K562 (cell line): Measurements from ENCODE around the gene OR10A2. TPM values are rescaled to one million over a fixed set of nuclear protein-coding genes. Genes with fewer than 3 reads are reported as not detected.

ENCODE experiments used
- ATAC-seq: fragments of 200-7000 bp; cut with Tn5 transposase; 3 replicates; pipeline ENCODE4 v1.9.1; 2020; ENCODE audit warnings: moderate library complexity
- BruUV-seq: library from RNA; stranded (reverse); fragments of 400-500 nt; replicated peaks from 2 replicates; lab custom pipeline; 2021; lab: Mats Ljungman, UMichigan
- CTCF ChIA-PET: fragments of 300-600 bp; formaldehyde crosslinking; extraction: SDS; loops from one replicate; lab custom pipeline; 2021; ENCODE audit warnings: low intra/inter-chr PET ratio; lab: Yijun Ruan, JAX
- POLR2A ChIA-PET: fragments of 300-600, 350-650 bp; sonication (Branson Sonifier 250); formaldehyde crosslinking; extraction: SDS; loops from one replicate; lab custom pipeline; 2021; ENCODE audit warnings: antibody characterized with exemption, inconsistent platforms; lab: Yijun Ruan, JAX
- DNase-seq, 4 experiments: peaks; one replicate each; pipeline versions ENCODE4 v3.0.0 to v3.0.0-alpha.2; 2011 to 2018; ENCODE audit warnings: low spot score in 3 of 4, mixed read lengths in 3 of 4; ENCODE audit errors: extremely low read depth in 1 of 4
- FAIRE-seq: peaks from 2 replicates; lab custom pipeline; 2011; peaks lifted over from hg19 to GRCh38; lab: Jason Lieb, UNC
- H2AFZ ChIP-seq: 2 replicates; pipeline ENCODE4 v1.6.0; 2011; ENCODE audit warnings: low read depth, low read length, control low read depth, inconsistent platforms
- H3K27ac ChIP-seq: fragments of 200-600 bp; 3 replicates; pipeline ENCODE4 v1.8.0; 2011; ENCODE audit warnings: low read depth, mild to moderate bottlenecking, control low read depth, inconsistent platforms, low read length, moderate library complexity, mixed read lengths; ENCODE audit errors: extremely low read depth
- H3K27me3 ChIP-seq, 2 experiments: fragments of 300-600 bp in 1 of 2; 2 replicates in 1 of 2; 3 replicates in 1 of 2; pipeline versions ENCODE4 v1.6.0 to v1.8.0; 2011; ENCODE audit warnings: inconsistent platforms in 2 of 2, low read length in 2 of 2, mild to moderate bottlenecking in 1 of 2, mixed read lengths in 1 of 2, moderate library complexity in 1 of 2; ENCODE audit not compliant: control insufficient read depth in 2 of 2, insufficient read depth in 2 of 2
- H3K36me3 ChIP-seq: fragments of 300-600 bp; 3 replicates; pipeline ENCODE4 v1.8.0; 2011; ENCODE audit warnings: mild to moderate bottlenecking, low read length, inconsistent platforms; ENCODE audit not compliant: control insufficient read depth, insufficient read depth
- H3K4me1 ChIP-seq, 2 experiments: fragments of 200-600 bp in 1 of 2; replicated peaks in 1 of 2; 2 replicates in 1 of 2; 3 replicates in 1 of 2; pipeline versions ENCODE4 v1.5.1 to v1.8.0; 2011; ENCODE audit warnings: inconsistent platforms in 2 of 2, low read length in 2 of 2, mild to moderate bottlenecking in 1 of 2, mixed read lengths in 1 of 2, moderate library complexity in 1 of 2; ENCODE audit not compliant: control insufficient read depth in 2 of 2, insufficient read depth in 2 of 2
- H3K4me2 ChIP-seq: 2 replicates; pipeline ENCODE4 v1.6.1; 2011; ENCODE audit warnings: low read length, control low read depth, inconsistent platforms, mixed read lengths; ENCODE audit not compliant: insufficient read depth
- H3K4me3 ChIP-seq: fragments of 200-600 bp; sonication (generic), shearing (Covaris generic); 2 replicates; pipeline ENCODE4 v1.5.1; 2016; ENCODE audit warnings: control low read depth, inconsistent platforms
- H3K79me2 ChIP-seq: fragments of 200-600 bp; 3 replicates; pipeline ENCODE4 v1.8.0; 2011; ENCODE audit warnings: low read length, inconsistent platforms; ENCODE audit not compliant: control insufficient read depth, insufficient read depth
- H3K9ac ChIP-seq, 2 experiments: 2 replicates each; pipeline versions ENCODE4 v1.6.0 to v1.6.1; 2011; ENCODE audit warnings: low read depth in 2 of 2, low read length in 2 of 2, control low read depth in 1 of 2, inconsistent platforms in 1 of 2, mild to moderate bottlenecking in 1 of 2, mixed read lengths in 1 of 2; ENCODE audit not compliant: insufficient read depth in 1 of 2
- H3K9me1 ChIP-seq: one replicate; pipeline ENCODE4 v1.6.0; 2011; ENCODE audit warnings: inconsistent platforms, mild to moderate bottlenecking, low read length, moderate library complexity; ENCODE audit not compliant: control insufficient read depth, insufficient read depth
- H3K9me3 ChIP-seq: replicated peaks from 2 replicates; pipeline ENCODE4 v1.5.1; 2011; ENCODE audit warnings: low read depth, low read length, inconsistent platforms; ENCODE audit not compliant: control insufficient read depth, insufficient read depth
- H4K20me1 ChIP-seq: replicated peaks from 2 replicates; pipeline ENCODE4 v1.6.1; 2011; ENCODE audit warnings: low read length, inconsistent platforms, mixed read lengths; ENCODE audit not compliant: control insufficient read depth, insufficient read depth
- CEBPB ChIP-seq: fragments of 450-650 bp; IDR thresholded peaks from 2 replicates; pipeline ENCODE4 v1.6.1; 2016; ENCODE audit warnings: missing genetic modification characterization, missing compliant biosample characterization
- CEBPG ChIP-seq, 3 experiments: fragments of 200-800 bp in 1 of 3; sonication (Bioruptor generic) in 1 of 3; sonication (generic) in 1 of 3; formaldehyde crosslinking in 1 of 3; IDR thresholded peaks in 2 of 3; conservative IDR thresholded peaks in 1 of 3; 2 replicates each; pipeline versions ENCODE4 v1.6.1 to v1.8.0; 2016 to 2022; ENCODE audit warnings: missing compliant biosample characterization in 2 of 3, missing genetic modification characterization in 2 of 3, mild to moderate bottlenecking in 1 of 3, missing genetic modification reagents in 1 of 3
- ESRRB ChIP-seq: fragments of 250-450 bp; sonication (Bioruptor Pico); IDR thresholded peaks from 2 replicates; pipeline ENCODE4 v1.5.0; 2020; ENCODE audit warnings: mild to moderate bottlenecking, moderate library complexity, borderline replicate concordance
- RB1 ChIP-seq: fragments of 450-650 bp; IDR thresholded peaks from 2 replicates; pipeline ENCODE4 v1.6.1; 2017; ENCODE audit warnings: low read depth, mild to moderate bottlenecking
- RBFOX2 ChIP-seq: fragments of 200-400 bp; formaldehyde crosslinking; IDR thresholded peaks from 2 replicates; pipeline ENCODE4 v1.6.1; 2017; ENCODE audit warnings: low read depth, mild to moderate bottlenecking, low read length, moderate library complexity
- SETDB1 ChIP-seq: IDR thresholded peaks from one replicate; pipeline ENCODE4 v1.6.1; 2012; ENCODE audit warnings: low read length, control low read depth, inconsistent platforms
- ZKSCAN8 ChIP-seq: fragments of 200-800 bp; sonication (Bioruptor generic); IDR thresholded peaks from 2 replicates; pipeline ENCODE4 v1.6.1; 2016; ENCODE audit warnings: missing genetic modification characterization, missing compliant biosample characterization
- ZNF830 ChIP-seq: fragments of 250-450 bp; sonication (Bioruptor Pico); IDR thresholded peaks from 2 replicates; pipeline ENCODE4 v1.5.0; 2021; ENCODE audit warnings: mild to moderate bottlenecking
- WGBS: fragments of 100-300 bp; shearing (Covaris generic); methylation state at CpG from one replicate; pipeline ENCODE4 v1.1.6; 2016; ENCODE audit warnings: low coverage, mixed read lengths; ENCODE audit not compliant: insufficient coverage; ENCODE audit errors: missing lambda C conversion rate; 5-methylcytosine and 5-hydroxymethylcytosine counted together
- in situ Hi-C: fragments of 300-500 bp; cut with MboI; formaldehyde crosslinking; loops from 4 replicates; pipeline ENCODE4 v1.15.0; 2018; ENCODE audit warnings: inconsistent platforms, mixed read lengths
- intact Hi-C: fragments of 100-400 bp; cut with micrococcal nuclease; formaldehyde crosslinking; loops from 2 replicates; pipeline ENCODE4 v1.14.2; 2022
- polyA plus RNA-seq, 8 experiments: library from polyadenylated mRNA; depleted of rRNA in 4 of 8; stranded (reverse) in 5 of 8; unstranded in 3 of 8; fragments of >200 nt; fragmentation: Nextera tagmentation in 2 of 8; fragmentation: Illumina TruSeq in 1 of 8; extraction: Ambion mirVana in 2 of 8; extraction: Trizol in 1 of 8; gene quantifications; 2 replicates each; pipeline versions ENCODE4 v1.2.1 to v1.2.3, GENCODE V29; 2011 to 2014; ENCODE audit warnings: inconsistent platforms in 1 of 8, missing spikeins in 1 of 8
- total RNA-seq, 7 experiments: library from RNA; depleted of rRNA in 6 of 7; stranded (reverse); fragments of >200 nt in 6 of 7; fragmentation: Illumina TruSeq in 2 of 7; extraction: Trizol in 2 of 7; gene quantifications; 2 replicates each; pipeline versions ENCODE4 v1.2.1 to v1.2.3, GENCODE V29; 2011 to 2021; ENCODE audit warnings: low replicate concordance in 1 of 7
- TF ChIP-seq, protein P1 (sequence below): fragments of 450-650 bp; formaldehyde crosslinking; IDR thresholded peaks from 2 replicates; pipeline ENCODE4 v1.4.0; 2022; ENCODE audit warnings: missing genetic modification characterization

The OR10A2 gene
- total and polyA plus RNA-seq, 9 of the 15 experiments (the other 6 are each of a cell fraction or from before 2014, with no cell fraction given): 0.10 TPM; not detected in 8

DNA sequence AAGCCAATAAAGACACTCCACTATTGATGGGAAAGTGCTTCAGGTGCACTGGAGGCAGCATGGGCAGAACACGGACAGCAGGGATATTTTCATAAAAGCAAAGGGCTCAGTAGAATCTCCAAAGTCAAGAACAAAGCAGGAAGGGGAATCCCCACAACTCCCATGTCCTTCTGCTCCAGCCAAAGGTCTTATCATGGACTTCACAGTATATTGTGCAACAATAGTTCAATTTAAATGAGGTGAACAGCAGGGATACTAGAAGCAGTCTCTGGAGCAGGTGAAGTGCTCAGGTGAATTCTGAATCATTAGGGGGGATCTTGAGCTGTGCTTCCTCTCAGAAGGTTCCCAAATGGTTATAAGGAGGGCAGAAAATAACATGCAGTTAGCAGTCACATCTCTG, 36.1 kb downstream of the OR10A2 start:
- no peak for TF ChIP-seq ESRRB
- TF ChIP-seq CEBPG (CRISPR knock-in tag; IDR thresholded peaks at IDR 0.05): no peak
- TF ChIP-seq CEBPG (tag; conservative IDR thresholded peaks at IDR 0.05 in 1 of 2, IDR thresholded peaks at IDR 0.05 in 1 of 2): 0 out of 4 replicates have a peak, but pooled peaks of 1 of the 2 experiments have one; percentile 34
- TF ChIP-seq, protein P1, sequence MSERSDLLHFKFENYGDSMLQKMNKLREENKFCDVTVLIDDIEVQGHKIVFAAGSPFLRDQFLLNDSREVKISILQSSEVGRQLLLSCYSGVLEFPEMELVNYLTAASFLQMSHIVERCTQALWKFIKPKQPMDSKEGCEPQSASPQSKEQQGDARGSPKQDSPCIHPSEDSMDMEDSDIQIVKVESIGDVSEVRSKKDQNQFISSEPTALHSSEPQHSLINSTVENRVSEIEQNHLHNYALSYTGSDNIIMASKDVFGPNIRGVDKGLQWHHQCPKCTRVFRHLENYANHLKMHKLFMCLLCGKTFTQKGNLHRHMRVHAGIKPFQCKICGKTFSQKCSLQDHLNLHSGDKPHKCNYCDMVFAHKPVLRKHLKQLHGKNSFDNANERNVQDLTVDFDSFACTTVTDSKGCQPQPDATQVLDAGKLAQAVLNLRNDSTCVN: no peak
- no peak for TF ChIP-seq SETDB1
- no peak for TF ChIP-seq RB1
- peak; percentile 62 for TF ChIP-seq CEBPB (tag)
- no peak for TF ChIP-seq RBFOX2
- TF ChIP-seq ZKSCAN8: no peak
- no peak for TF ChIP-seq ZNF830 (CRISPR knock-in tag)
- Histone ChIP-seq H3K9me1 (no peaks in the 10 kb centered on the region), H3K9ac (no peak overlapping the region), H3K36me3 (no peaks in the 10 kb centered on the region), H3K4me3 (no peak overlapping the region), H2AFZ (no peak overlapping the region), H4K20me1 (no peaks in the 10 kb centered on the region), H3K27me3 (no peaks in the 10 kb centered on the region), H3K4me2 (no peak overlapping the region), H3K27ac (no peak overlapping the region), H3K9me3 (no peaks in the 10 kb centered on the region), H3K79me2 (no peaks in the 10 kb centered on the region), H3K4me1 (no peaks in the 10 kb centered on the region)
- ATAC-seq: no peak
- POLR2A ChIA-PET: no interaction called here
- 0% methylated on average over 1 of the region's 1 CpG for WGBS
- intact Hi-C loops: no loop called here
- in situ Hi-C loops: no loop called here
- no peak for DNase-seq
- CTCF ChIA-PET: no interaction called here
- BruUV-seq: no TSS peak
- FAIRE-seq: no peak
